ENCODE measurements around the gene URM1. TPM values are rescaled to one million over a fixed set of nuclear protein-coding genes. Genes with fewer than 3 reads are reported as not detected.

The URM1 gene
- total RNA-seq, 4 donors from 2014 or later: 24.9 to 47.7 (median 42.4) TPM

- peak in 1 of 2 donors; percentile 35 for TF ChIP-seq POLR2A (IDR thresholded peaks at IDR 0.05)
- TF ChIP-seq, protein P1, sequence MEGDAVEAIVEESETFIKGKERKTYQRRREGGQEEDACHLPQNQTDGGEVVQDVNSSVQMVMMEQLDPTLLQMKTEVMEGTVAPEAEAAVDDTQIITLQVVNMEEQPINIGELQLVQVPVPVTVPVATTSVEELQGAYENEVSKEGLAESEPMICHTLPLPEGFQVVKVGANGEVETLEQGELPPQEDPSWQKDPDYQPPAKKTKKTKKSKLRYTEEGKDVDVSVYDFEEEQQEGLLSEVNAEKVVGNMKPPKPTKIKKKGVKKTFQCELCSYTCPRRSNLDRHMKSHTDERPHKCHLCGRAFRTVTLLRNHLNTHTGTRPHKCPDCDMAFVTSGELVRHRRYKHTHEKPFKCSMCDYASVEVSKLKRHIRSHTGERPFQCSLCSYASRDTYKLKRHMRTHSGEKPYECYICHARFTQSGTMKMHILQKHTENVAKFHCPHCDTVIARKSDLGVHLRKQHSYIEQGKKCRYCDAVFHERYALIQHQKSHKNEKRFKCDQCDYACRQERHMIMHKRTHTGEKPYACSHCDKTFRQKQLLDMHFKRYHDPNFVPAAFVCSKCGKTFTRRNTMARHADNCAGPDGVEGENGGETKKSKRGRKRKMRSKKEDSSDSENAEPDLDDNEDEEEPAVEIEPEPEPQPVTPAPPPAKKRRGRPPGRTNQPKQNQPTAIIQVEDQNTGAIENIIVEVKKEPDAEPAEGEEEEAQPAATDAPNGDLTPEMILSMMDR (IDR thresholded peaks at IDR 0.05): peak in 1 of 6 experiments; percentile 6
- Histone ChIP-seq H3K4me1 (peaks cover 0 to 19% (median 5%) of the 10 kb centered on the region in 4 donors), H3K36me3 (peaks cover 0 to 30% (median 0%) of the 10 kb centered on the region in 3 donors), H3K4me3 (peak within 1 kb of the TSS; percentile 55 to 93 (median 77)), H3K27me3 (no peaks in the 10 kb centered on the region), H3K9me3 (no peaks in the 10 kb centered on the region), H3K27ac (peak within 1 kb of the TSS; percentile 69 to 98 (median 82))
- peak; percentile 71 to 92 (median 91) for DNase-seq
These were observed 31.1 kb upstream of the URM1 start, which contains the start of gene SLC27A4 for GRCh38 chr9:128339761-128340690. TSS of gene SLC27A4 (plus strand) at chr9:128340527. CDS start at chr9:128343133, 2,606 bp downstream.

- Histone ChIP-seq H3K4me3 (peak overlapping the region; percentile 55 to 93 (median 77)), H3K4me1 (peaks cover 0 to 19% (median 5%) of the 10 kb centered on the region in 4 donors), H3K27ac (peak overlapping the region; percentile 69 to 98 (median 82)), H3K27me3 (no peaks in the 10 kb centered on the region), H3K36me3 (peaks cover 0 to 38% (median 0%) of the 10 kb centered on the region in 3 donors), H3K9me3 (no peaks in the 10 kb centered on the region)
- DNase-seq: peak in 2 of 3 donors; percentile 21 to 53
- TF ChIP-seq, protein P1 (IDR thresholded peaks at IDR 0.05): no peak
- TF ChIP-seq POLR2A (IDR thresholded peaks at IDR 0.05): peak in 1 of 2 donors; percentile 5
These were observed 30.3 kb upstream of the URM1 start for GRCh38 chr9:128340691-128341434.

DNA sequence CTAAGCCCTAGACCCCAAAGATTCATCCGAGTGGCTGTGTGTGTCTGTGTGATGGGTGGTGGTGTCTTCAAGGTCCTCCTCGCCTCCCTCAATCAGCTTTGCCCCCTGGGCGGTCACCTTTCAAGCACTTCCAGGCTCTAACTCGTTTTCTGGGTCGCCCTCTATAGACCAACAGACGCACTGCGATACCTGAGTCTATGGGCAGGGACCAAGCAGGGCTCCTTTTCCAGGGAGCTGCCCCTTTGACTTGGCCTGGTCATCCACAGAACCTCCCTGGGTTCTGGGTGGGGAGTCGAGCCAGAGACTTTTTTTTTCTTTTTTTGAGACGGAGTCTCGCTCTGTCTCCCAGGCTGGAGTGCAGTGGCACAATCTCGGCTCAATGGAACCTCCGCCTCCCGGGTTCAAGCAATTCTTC is 29.7 kb upstream of the URM1 start:
- H3K27ac ChIP-seq: peak overlapping the region; percentile 69 to 98 (median 82)
- TF ChIP-seq, protein P1 (IDR thresholded peaks at IDR 0.05): peak; percentile 35 to 86 (median 64)
- peak in 1 of 2 donors; percentile 30 for TF ChIP-seq POLR2A (IDR thresholded peaks at IDR 0.05)
- peaks cover 0 to 44% (median 0%) of the 10 kb centered on the region in 3 donors for H3K36me3 ChIP-seq
- peaks cover 0 to 19% (median 5%) of the 10 kb centered on the region in 4 donors for H3K4me1 ChIP-seq
- H3K27me3 ChIP-seq: no peaks in the 10 kb centered on the region
- DNase-seq: peak; percentile 69 to 90 (median 79)
- peak overlapping the region; percentile 55 to 93 (median 77) for H3K4me3 ChIP-seq
- no peaks in the 10 kb centered on the region for H3K9me3 ChIP-seq

- Histone ChIP-seq H3K4me3 (no peak overlapping the region), H3K9me3 (no peaks in the 10 kb centered on the region), H3K27ac (peak overlapping the region in 1 of 4 donors; percentile 29), H3K27me3 (no peaks in the 10 kb centered on the region), H3K36me3 (peaks cover 0 to 57% (median 0%) of the 10 kb centered on the region in 3 donors), H3K4me1 (peaks cover 0 to 22% (median 5%) of the 10 kb centered on the region in 4 donors)
- DNase-seq: no peak
- TF ChIP-seq POLR2A (IDR thresholded peaks at IDR 0.05): no peak
- TF ChIP-seq, protein P1 (IDR thresholded peaks at IDR 0.05): no peak
These were observed 28.0 kb upstream of the URM1 start for GRCh38 chr9:128342971-128343680.

GRCh38 chr9:128343855-128344254 is 27.3 kb upstream of the URM1 start:
- no peak for DNase-seq
- no peaks in the 10 kb centered on the region for H3K9me3 ChIP-seq
- peaks cover 0 to 65% (median 0%) of the 10 kb centered on the region in 3 donors for H3K36me3 ChIP-seq
- H3K4me3 ChIP-seq: no peak overlapping the region
- no peak overlapping the region for H3K27ac ChIP-seq
- TF ChIP-seq, protein P1 (IDR thresholded peaks at IDR 0.05): no peak
- TF ChIP-seq POLR2A (IDR thresholded peaks at IDR 0.05): no peak
- peaks cover 0 to 27% (median 5%) of the 10 kb centered on the region in 4 donors for H3K4me1 ChIP-seq
- H3K27me3 ChIP-seq: no peaks in the 10 kb centered on the region
